Measurements from ENCODE around the gene TTC9. TPM values are rescaled to one million over a fixed set of nuclear protein-coding genes. Genes with fewer than 3 reads are reported as not detected.
A peak's percentile ranks its signal among the peaks of the same experiment; 100 is the strongest.

Gene TTC9
- total RNA-seq (1 to 10 TPM in 3 of 6 donors, under 1 TPM in 3; 0.59 to 4.0 (median 1.00) TPM), polyA plus RNA-seq (under 1 TPM; 0.84 to 0.96 TPM)

- no peaks in the 10 kb centered on the region for H3K4me1 ChIP-seq
- 0% methylated on average over 46 to 105 of the region's 105 CpGs for WGBS, 2 donors
- no peaks in the 10 kb centered on the region for H3K9me3 ChIP-seq
- FAIRE-seq, result no peak
- H3K27ac ChIP-seq, result peak within 1 kb of the TSS in 1 of 4 donors; percentile 9
- peak in 5 of 6 donors; percentile 21 to 81 (median 41) for DNase-seq
- peak; percentile 72 to 87 (median 82) for ATAC-seq
- H3K4me3 ChIP-seq, result peak within 1 kb of the TSS; percentile 43 to 65 (median 63)
- no peaks in the 10 kb centered on the region for H3K27me3 ChIP-seq
- no peak for TF ChIP-seq CTCF (IDR thresholded peaks at IDR 0.05)
- no peaks in the 10 kb centered on the region for H3K36me3 ChIP-seq
- intact Hi-C loops (cut with DNase I), result no loop called here
These were observed at the start of gene TTC9 for GRCh38 chr14:70641548-70642302. TSS of gene TTC9 (plus strand) at chr14:70641916. CDS start at chr14:70642130, 214 bp downstream.

DNA sequence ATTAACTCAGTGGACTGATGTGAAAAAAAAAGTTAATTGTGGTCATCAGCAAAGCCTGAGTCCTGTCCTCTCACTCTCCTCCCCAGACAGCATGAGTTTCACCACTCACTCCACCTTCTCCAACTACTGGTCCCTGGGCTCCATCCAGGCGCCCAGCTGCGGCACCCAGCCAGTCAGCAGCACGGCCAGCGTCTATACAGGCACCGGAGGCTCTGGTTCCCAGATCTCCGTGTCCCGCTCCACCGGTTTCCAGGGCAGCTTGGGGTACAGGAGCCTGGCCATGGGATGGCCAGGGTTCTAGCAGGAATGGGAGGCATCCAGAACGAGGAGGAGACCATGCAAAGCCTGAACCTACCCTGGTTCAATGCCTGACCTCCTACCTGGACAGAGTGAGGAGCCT, 47.3 kb upstream of the TTC9 start:
- Histone ChIP-seq H3K27me3 (no peaks in the 10 kb centered on the region), H3K27ac (no peak overlapping the region), H3K4me1 (peaks cover 4 to 9% (median 5%) of the 10 kb centered on the region in 3 donors), H3K4me3 (no peak overlapping the region), H3K9me3 (no peaks in the 10 kb centered on the region), H3K36me3 (peaks cover 4 to 49% (median 17%) of the 10 kb centered on the region in 3 donors)
- peak in 1 of 6 donors; percentile 50 for DNase-seq
- WGBS, 2 donors, result 94% methylated on average over 9 of the region's 9 CpGs
- intact Hi-C loops (cut with DNase I), result no loop called here
- FAIRE-seq, result no peak
- TF ChIP-seq CTCF (IDR thresholded peaks at IDR 0.05), result no peak
- no peak for ATAC-seq

DNA sequence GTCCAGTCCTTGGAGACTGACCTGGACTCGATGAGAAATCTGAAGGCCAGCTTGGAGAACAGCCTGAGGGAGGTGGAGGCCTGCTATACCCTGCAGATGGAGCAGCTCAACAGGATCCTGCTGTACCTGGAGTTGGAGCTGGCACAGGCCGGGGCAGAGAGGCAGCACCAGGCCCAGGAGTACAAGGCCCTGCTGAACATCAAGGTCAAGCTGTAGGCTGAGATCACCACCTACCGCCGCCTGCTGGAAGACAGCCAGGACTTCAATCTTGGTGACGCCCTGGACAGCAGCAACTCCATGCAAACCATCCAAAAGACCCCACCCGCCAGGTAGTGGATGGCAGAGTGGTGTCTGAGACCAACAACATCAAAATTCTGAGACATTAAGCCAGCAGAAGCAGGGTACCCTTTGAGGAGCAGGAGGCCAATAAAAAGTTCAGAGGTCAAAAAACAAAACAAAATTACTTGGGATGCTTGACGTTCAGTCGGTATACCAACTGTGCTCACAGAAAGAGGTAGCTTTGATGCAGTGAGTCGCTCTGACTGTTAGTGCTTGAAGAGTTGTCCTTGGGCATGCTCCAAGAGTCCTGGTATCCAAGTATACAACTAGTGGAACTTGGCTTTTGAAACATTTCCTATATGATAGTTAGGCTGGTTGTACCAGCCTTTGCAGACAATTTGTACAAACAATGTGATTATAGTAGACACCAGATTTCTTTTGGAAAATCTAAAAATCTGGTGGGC, 46.1 kb upstream of the TTC9 start:
- H3K4me3 ChIP-seq, result no peak overlapping the region
- intact Hi-C loops (cut with DNase I), result no loop called here
- no peak for TF ChIP-seq CTCF (IDR thresholded peaks at IDR 0.05)
- H3K27ac ChIP-seq, result no peak overlapping the region
- peak in 1 of 4 donors; percentile 20 for ATAC-seq
- DNase-seq, result peak in 5 of 6 donors; percentile 10 to 66 (median 40)
- H3K27me3 ChIP-seq, result no peaks in the 10 kb centered on the region
- FAIRE-seq, result no peak
- 60 to 63% methylated on average over 9 of the region's 9 CpGs for WGBS, 2 donors
- H3K9me3 ChIP-seq, result no peaks in the 10 kb centered on the region
- H3K36me3 ChIP-seq, result peaks cover 4 to 37% (median 9%) of the 10 kb centered on the region in 3 donors
- peaks cover 8 to 13% (median 9%) of the 10 kb centered on the region in 3 donors for H3K4me1 ChIP-seq

- peaks cover 2 to 19% (median 4%) of the 10 kb centered on the region in 3 donors for H3K36me3 ChIP-seq
- no peaks in the 10 kb centered on the region for H3K9me3 ChIP-seq
- ATAC-seq (no peak), DNase-seq (no peak), FAIRE-seq (no peak)
- H3K4me1 ChIP-seq, result peaks cover 8 to 13% (median 9%) of the 10 kb centered on the region in 3 donors
- no peak for TF ChIP-seq CTCF (IDR thresholded peaks at IDR 0.05)
- no peak overlapping the region for H3K27ac ChIP-seq
- 88 to 97% methylated on average over 3 of the region's 3 CpGs for WGBS, 2 donors
- no peak overlapping the region for H3K4me3 ChIP-seq
- H3K27me3 ChIP-seq, result no peaks in the 10 kb centered on the region
- intact Hi-C loops (cut with DNase I), result no loop called here
These were observed 44.0 kb upstream of the TTC9 start for GRCh38 chr14:70597731-70598130.
